ENCODE results near the gene CHST11.

Gene CHST11

GRCh38 chr12:104503191-104503590 lies 46.4 kb downstream of the CHST11 start:
- no peak for DNase-seq (ENCODE audit: low read depth in 2 of 2, low spot score in 1 of 2)

DNA sequence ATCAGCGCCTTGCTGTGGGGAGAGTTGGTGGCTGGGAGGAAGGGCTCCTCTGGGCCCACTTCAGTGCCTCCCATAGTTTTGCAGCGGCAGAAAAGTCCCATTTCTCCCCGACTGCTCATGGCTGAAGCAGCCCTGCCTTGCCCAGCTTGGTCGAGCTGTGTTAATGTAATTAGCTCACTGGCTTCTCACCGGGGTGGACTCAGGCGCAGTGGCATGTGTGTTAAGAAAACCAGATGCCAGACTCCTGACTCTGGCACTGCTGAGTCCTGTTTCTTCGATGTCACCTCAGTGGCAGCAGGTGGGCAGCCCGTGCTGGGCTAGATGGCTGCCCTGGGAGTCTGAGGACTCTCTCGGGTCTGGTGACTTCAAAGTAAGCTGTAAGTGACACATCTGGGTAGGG lies 47.4 kb downstream of the CHST11 start:
- DNase-seq (ENCODE audit: low read depth in 2 of 2, low spot score in 1 of 2), result no peak

DNA sequence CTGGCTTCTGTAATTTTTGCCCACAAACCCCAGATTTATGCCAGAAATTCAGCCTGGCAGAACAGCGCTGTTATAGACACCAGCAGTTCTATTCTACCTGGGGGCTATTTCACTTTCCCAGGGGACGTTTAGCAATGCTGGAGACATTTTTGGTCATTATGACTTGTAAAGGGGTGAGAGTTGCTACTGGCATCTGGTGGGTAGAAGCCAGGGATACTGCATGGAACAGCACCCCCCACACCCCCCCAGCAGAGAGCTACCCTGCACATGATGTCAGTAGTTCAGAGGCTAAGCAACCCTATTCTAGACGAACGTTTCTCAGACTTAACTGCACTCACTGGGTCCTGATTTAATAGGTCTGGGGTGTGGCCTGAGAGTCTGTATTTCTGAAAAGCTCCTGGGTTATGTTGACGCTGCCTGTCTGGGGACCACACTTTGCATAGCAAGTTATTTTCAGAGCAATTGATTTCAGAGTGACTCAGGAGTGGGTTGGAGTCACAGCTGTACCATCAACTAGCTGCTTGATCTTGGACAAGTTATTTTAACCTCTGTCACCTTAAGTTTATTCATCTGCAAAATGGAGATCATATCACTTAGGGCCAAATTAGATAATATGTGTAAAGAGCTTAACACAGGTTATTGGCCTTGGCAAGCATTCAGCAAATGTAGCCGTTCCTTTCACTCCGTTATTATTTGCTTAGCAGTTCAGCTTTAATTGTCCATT lies 48.5 kb downstream of the CHST11 start:
- DNase-seq (ENCODE audit: low read depth in 2 of 2, low spot score in 1 of 2), result no peak

GRCh38 chr12:104506676-104507401 lies 50.1 kb downstream of the CHST11 start:
- no peak for DNase-seq (ENCODE audit: low read depth in 2 of 2, low spot score in 1 of 2)

DNA sequence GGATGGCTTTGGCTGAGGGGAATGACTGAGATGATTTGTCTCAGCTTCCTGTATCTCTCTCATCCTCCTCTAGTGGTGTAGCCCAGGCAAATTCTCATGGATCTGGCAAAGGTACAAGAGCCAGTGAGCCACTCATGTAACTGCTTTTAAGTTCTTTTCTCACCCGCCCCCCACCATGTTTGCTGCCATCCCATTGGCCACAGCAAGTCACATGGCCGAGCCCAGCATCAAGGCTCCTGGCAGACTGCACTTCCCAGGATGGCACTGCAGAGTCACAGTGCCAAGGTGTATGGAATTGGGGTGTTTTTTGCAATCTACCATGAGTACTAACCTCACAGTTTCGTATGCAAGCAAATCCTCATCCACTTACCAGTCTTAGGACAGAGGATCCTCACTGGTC lies 50.9 kb downstream of the CHST11 start:
- no peak for DNase-seq (ENCODE audit: low read depth in 2 of 2, low spot score in 1 of 2)

DNA sequence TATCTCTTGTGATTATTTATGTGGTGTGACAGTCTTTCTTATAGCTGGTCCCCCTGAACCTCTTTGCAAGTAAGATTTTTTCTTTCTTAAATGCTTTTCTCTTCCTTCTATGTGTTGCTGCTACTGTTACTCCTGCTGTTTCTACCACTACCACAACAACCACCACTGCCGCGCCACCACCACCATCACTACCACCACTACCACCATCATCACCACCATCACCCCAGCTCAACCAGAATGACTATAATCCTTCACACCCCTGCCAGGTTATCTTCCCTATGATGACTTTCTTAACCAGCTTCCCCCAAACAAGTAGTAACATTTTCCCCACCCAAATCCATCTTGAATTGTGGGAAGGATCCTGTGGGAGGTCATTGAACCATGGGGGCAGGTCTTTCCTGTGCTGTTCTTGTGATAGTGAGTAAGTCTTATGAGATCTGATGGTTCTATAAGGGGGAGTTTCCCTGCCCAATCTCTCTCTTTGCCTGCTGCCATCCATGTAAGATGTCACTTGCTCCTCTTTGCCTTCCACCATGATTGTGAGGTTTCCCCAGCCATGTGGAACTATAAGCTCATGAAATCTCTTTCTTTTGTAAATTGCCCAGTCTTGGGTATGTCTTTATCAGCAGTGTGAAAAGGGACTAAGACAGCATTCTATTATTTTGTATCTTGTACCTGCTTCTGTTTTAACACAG lies 52.2 kb downstream of the CHST11 start:
- no peak for DNase-seq (ENCODE audit: low read depth in 2 of 2, low spot score in 1 of 2)

DNA sequence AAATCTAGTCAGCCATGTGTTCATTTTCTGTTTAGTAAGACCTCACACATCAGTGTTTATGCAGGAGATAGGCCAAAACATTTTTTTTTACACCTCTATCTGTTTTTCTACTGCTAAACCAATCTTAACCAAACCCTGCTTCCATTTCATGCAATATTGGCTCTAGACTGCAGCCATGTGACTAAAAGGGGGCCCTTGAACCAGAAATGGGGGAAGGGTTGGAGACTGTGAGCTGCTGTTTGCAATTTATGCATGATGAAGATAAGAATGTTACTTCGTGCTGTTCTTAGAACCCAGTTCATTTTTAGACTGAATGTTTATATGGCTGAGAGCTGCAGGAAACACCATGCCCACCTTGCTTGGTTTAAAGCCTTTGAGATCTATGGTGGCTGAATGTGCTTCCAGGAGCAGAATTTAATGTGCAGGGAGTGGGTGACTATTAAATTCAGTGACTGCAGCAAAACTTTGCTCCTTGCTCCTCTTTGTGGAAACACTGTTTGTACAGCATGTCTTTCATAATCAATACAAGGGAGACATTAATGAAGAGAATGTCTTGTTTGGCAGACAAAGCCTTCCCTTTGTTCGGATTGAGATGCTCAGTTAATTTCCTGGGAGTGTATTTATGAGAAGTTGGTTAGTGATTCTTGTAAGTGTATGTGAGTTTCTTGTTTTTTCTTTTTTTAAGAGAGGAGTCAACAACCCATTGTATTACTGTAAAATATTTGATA lies 53.6 kb downstream of the CHST11 start:
- DNase-seq (ENCODE audit: low read depth in 2 of 2, low spot score in 1 of 2), result no peak

DNA sequence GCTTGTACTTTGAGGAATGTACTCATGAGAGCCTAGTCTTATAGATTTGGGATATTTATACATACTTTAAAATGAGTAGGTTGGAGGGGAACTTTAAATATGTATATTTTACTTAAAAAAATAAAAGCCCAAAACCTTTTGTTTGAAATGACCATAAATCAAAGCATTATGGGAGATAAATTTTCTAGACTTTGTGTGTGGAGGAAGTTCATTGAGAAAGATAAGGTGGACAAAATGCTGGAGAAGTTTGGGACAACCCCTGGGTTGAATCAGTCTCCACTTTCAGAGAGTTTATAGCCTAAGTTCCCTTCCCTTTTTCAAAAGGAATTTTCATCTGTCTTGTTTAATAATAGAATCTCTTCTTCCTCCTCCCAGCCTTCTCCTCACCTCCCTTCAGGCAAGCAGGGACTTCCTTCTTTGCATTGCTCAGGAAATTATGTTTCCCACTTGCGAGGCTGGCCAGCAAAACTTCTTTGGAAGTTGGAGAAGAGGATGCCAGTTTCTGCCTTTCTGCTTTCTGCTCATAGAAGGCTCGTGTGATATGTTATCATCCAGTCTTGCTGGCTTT lies 54.2 kb downstream of the CHST11 start:
- no peak for DNase-seq (ENCODE audit: low read depth in 2 of 2, low spot score in 1 of 2)

GRCh38 chr12:104513681-104514080 lies 56.9 kb downstream of the CHST11 start:
- DNase-seq (ENCODE audit: low read depth in 2 of 2, low spot score in 1 of 2), result no peak

GRCh38 chr12:104514092-104514810 lies 57.5 kb downstream of the CHST11 start:
- DNase-seq (ENCODE audit: low read depth in 2 of 2, low spot score in 1 of 2), result no peak

DNA sequence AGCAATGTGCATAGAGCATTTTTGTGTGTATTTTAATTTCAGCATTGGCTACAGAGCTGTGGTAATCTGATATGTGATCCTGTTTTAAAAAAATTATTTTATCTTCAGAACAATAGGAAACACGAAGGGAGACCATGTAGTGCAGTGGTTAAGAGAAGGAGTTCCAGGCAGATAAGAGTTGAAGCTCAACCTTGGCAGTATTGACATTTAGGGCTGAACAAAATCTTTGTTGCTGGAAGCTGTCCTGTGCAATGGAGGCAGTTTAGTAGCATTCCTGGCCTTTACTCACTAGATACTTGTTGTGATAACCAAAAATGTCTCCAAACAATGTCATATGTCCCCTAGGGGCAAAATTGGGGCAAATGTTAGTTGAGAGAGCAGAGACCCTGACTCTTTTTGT lies 59.2 kb downstream of the CHST11 start:
- DNase-seq (ENCODE audit: low read depth in 2 of 2, low spot score in 1 of 2), result no peak

DNA sequence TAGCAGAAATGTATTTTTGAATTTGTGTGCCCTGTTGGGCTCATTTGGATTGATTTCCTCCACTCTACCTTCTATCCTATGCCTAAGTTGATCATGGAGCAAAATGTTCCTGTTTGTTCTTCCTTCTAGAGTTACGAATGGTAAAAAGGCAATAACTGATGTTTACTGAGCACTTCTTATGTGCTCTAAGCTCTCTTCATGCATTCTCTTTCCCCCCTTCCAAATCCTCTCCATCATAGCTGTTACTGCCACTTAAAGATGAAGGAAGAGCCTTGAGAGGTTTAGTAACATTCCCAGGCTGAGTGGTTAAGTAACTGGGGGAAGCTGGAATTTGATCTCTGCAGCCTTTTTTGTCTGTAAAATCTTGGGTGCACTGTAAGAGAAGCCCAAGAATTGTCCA lies 60.1 kb downstream of the CHST11 start:
- DNase-seq (ENCODE audit: low read depth in 2 of 2, low spot score in 1 of 2), result no peak

DNA sequence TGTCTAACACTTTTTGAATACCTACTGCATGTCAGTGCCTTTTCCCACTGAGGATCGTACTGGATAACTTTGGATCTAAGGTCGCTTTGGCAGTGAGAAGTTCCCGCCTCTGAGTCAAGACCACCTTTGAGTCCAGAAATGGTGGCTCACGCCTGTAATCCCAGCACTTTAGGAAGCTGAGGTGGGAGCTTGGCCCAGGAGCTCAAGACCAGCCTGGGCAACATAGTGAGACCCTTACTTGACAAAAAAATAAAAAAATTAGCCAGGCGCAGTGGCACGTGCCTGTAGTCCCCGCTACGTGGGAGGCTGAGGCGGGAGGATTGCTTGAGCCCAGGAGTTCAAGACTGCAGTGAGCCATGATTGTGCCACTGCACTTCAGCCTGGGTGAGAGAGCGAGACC lies 61.1 kb downstream of the CHST11 start:
- no peak for DNase-seq (ENCODE audit: low read depth in 2 of 2, low spot score in 1 of 2)

- peak in 1 of 2 donors; percentile 32 for DNase-seq (ENCODE audit: low read depth in 2 of 2, low spot score in 1 of 2)
Measured at GRCh38 chr12:104519190-104520019, 62.7 kb downstream of the CHST11 start.

DNA sequence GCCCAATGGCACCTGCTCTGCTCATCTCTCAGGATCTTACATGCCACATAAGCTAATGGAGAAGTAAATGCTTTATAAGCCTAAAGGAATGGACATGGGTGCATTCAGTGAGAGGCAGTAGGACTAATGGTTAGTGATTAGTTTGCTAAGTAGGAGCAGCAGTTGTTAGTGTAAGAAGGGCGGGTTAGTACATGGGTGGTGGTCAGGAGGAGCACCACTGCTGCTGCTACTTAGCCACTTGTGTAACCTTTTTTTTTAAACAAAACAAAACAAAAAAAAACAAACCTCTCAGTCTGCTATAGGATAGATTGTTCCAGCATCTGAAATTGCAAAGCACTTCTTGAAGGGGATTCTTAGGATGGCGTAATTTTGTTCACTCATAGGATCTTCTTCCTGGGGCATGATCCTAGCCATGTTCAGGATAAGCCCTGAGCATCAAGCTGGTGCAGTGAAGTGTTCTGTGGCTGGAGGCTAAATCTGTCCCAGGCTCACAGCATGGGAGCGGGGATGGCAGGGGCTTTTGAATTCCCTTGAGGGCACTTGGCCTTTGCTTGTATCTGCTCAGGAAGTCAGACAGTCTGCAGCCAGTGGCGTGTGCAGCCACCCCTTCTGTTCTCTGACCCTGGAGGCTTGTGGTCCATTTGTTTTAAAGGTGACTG lies 63.6 kb downstream of the CHST11 start:
- no peak for DNase-seq (ENCODE audit: low read depth in 2 of 2, low spot score in 1 of 2)

GRCh38 chr12:104521731-104522130 lies 65.0 kb downstream of the CHST11 start:
- DNase-seq (ENCODE audit: low read depth in 2 of 2, low spot score in 1 of 2), result no peak

- DNase-seq (ENCODE audit: low read depth in 2 of 2, low spot score in 1 of 2), result no peak
Measured at GRCh38 chr12:104522985-104523722, 66.4 kb downstream of the CHST11 start.

GRCh38 chr12:104524034-104524832 lies 67.5 kb downstream of the CHST11 start:
- DNase-seq (ENCODE audit: low read depth in 2 of 2, low spot score in 1 of 2), result no peak
